WTC11 (cell line): ENCODE data around the gene TAF11L11. TPM values are rescaled to one million over a fixed set of nuclear protein-coding genes. Genes with fewer than 3 reads are reported as not detected.
"Not testable (repeated sequence)": the region's sequence is repeated elsewhere in the genome, so short reads cannot be mapped to it uniquely, and the experiment has no call there.

ENCODE experiments used
- ATAC-seq: fragments of 200-7000 bp; cut with Tn5 transposase; 2 replicates; pipeline ENCODE4 v1.10.0; 2021; ENCODE audit warnings: mild to moderate bottlenecking, moderate library complexity
- Bru-seq: library from RNA; stranded (reverse); fragments of 400-500 nt; gene quantifications from one replicate; lab custom pipeline; 2021; lab: Mats Ljungman, UMichigan
- CTCF ChIA-PET: fragments of 300-600 bp; sonication (Branson Sonifier 250); formaldehyde crosslinking; loops from one replicate; lab custom pipeline; 2021; ENCODE audit warnings: antibody characterized with exemption; lab: Charles Lee
- POLR2A ChIA-PET: fragments of 350-600 bp; sonication (Branson Sonifier 250); formaldehyde crosslinking; loops from one replicate; lab custom pipeline; 2021; ENCODE audit warnings: antibody characterized with exemption; lab: Charles Lee
- DNase-seq: peaks from one replicate; pipeline ENCODE4 v3.0.0; 2021; ENCODE audit warnings: low spot score
- H3K27ac Mint-ChIP-seq: 2 replicates; pipeline ENCODE4 v1.8.0; 2021; ENCODE audit warnings: mixed read lengths
- H3K27me3 Mint-ChIP-seq: 2 replicates; pipeline ENCODE4 v1.8.0; 2021; ENCODE audit warnings: low read depth, mild to moderate bottlenecking, moderate library complexity, mixed read lengths
- H3K36me3 Mint-ChIP-seq: 2 replicates; pipeline ENCODE4 v1.8.0; 2021; ENCODE audit warnings: mixed read lengths
- H3K4me1 Mint-ChIP-seq: 2 replicates; pipeline ENCODE4 v1.8.0; 2022; ENCODE audit warnings: mixed read lengths
- H3K4me3 Mint-ChIP-seq: 2 replicates; pipeline ENCODE4 v1.8.0; 2021; ENCODE audit warnings: mild to moderate bottlenecking, moderate library complexity, mixed read lengths
- H3K9me3 Mint-ChIP-seq: 2 replicates; pipeline ENCODE4 v1.8.0; 2021; ENCODE audit warnings: mixed read lengths
- ATF1 ChIP-seq: sonication (generic); formaldehyde crosslinking; IDR thresholded peaks from 2 replicates; pipeline ENCODE4 v1.8.1; 2023; ENCODE audit warnings: mild to moderate bottlenecking, moderate library complexity, missing genetic modification reagents
- CREB1 ChIP-seq: sonication (generic); formaldehyde crosslinking; IDR thresholded peaks from 2 replicates; pipeline ENCODE4 v1.8.0; 2023; ENCODE audit warnings: mild to moderate bottlenecking, missing genetic modification reagents
- CTCF ChIP-seq: fragments of 200-600 bp; IDR thresholded peaks from 2 replicates; pipeline ENCODE4 v1.8.0; 2022; ENCODE audit warnings: antibody characterized with exemption
- E2F4 ChIP-seq: sonication (generic); formaldehyde crosslinking; IDR thresholded peaks from 2 replicates; pipeline ENCODE4 v1.8.1; 2022; ENCODE audit warnings: low read depth, mild to moderate bottlenecking, moderate library complexity, missing genetic modification reagents, borderline replicate concordance
- FOXJ3 ChIP-seq: sonication (generic); formaldehyde crosslinking; IDR thresholded peaks from 2 replicates; pipeline ENCODE4 v1.9.0; 2021; ENCODE audit warnings: missing genetic modification reagents, mild to moderate bottlenecking, borderline replicate concordance
- FOXP1 ChIP-seq: sonication (generic); formaldehyde crosslinking; IDR thresholded peaks from 2 replicates; pipeline ENCODE4 v1.8.0; 2022; ENCODE audit warnings: missing genetic modification reagents, mild to moderate bottlenecking, moderate library complexity, borderline replicate concordance
- GABPB1 ChIP-seq: sonication (generic); formaldehyde crosslinking; IDR thresholded peaks from 2 replicates; pipeline ENCODE4 v1.8.1; 2023; ENCODE audit warnings: mild to moderate bottlenecking, missing genetic modification reagents
- GRHL2 ChIP-seq: fragments of 250-450 bp; sonication (Bioruptor Pico); IDR thresholded peaks from 2 replicates; pipeline ENCODE4 v1.8.0; 2022; ENCODE audit warnings: mild to moderate bottlenecking, moderate library complexity; ENCODE audit not compliant: insufficient replicate concordance, severe bottlenecking
- NFATC4 ChIP-seq: fragments of 250-450 bp; sonication (Bioruptor Pico); IDR thresholded peaks from 2 replicates; pipeline ENCODE4 v1.9.0; 2021; ENCODE audit warnings: mild to moderate bottlenecking
- SMAD4 ChIP-seq: sonication (generic); formaldehyde crosslinking; IDR thresholded peaks from 2 replicates; pipeline ENCODE4 v1.8.0; 2022; ENCODE audit warnings: mild to moderate bottlenecking, missing genetic modification reagents
- ZMAT4 ChIP-seq: fragments of 250-450 bp; sonication (Bioruptor Pico); IDR thresholded peaks from 2 replicates; pipeline ENCODE4 v1.9.0; 2021; ENCODE audit warnings: mild to moderate bottlenecking
- ZNF121 ChIP-seq: sonication (generic); formaldehyde crosslinking; IDR thresholded peaks from 2 replicates; pipeline ENCODE4 v1.8.0; 2023; ENCODE audit warnings: missing genetic modification reagents
- ZNF396 ChIP-seq: fragments of 250-450 bp; sonication (Bioruptor Pico); IDR thresholded peaks from 2 replicates; pipeline ENCODE4 v1.8.0; 2021; ENCODE audit warnings: mild to moderate bottlenecking, moderate library complexity, borderline replicate concordance
- ZNF532 ChIP-seq: fragments of 250-450 bp; sonication (Bioruptor Pico); IDR thresholded peaks from 2 replicates; pipeline ENCODE4 v1.9.0; 2021; ENCODE audit warnings: mild to moderate bottlenecking, borderline replicate concordance
- long read RNA-seq, 3 experiments: library from RNA in 1 of 3; library from capped mRNA in 1 of 3; library from polyadenylated mRNA in 1 of 3; unstranded in 2 of 3; stranded (forward) in 1 of 3; transcript quantifications; one replicate each; pipeline ENCODE4 v2.0.0, GENCODE V29; 2021
- total RNA-seq: library from RNA; stranded (reverse); gene quantifications from 3 replicates; pipeline ENCODE4 v1.2.3, GENCODE V29; 2021

TAF11L11 gene
- total RNA-seq (not detected in 3 replicates), Bru-seq, nascent RNA (not detected)
- long read RNA-seq, experiment 1: 0 reads
- long read RNA-seq, experiment 2: 0 reads
- long read RNA-seq, experiment 3: 0 reads

- H3K27ac Mint-ChIP-seq, ATAC-seq, H3K4me3 Mint-ChIP-seq, H3K4me1 Mint-ChIP-seq, H3K27me3 Mint-ChIP-seq, CTCF ChIA-PET, H3K36me3 Mint-ChIP-seq, DNase-seq, H3K9me3 Mint-ChIP-seq, POLR2A ChIA-PET: not testable (repeated sequence)
Measured at GRCh38 chr5:17603880-17604279, at the start of gene TAF11L11. TSS of gene TAF11L11 (plus strand) at chr5:17604183.

GRCh38 chr5:17585658-17586057 lies 18.3 kb upstream of the TAF11L11 start, which contains the start of gene TAF11L7:
TSS of gene TAF11L7 (minus strand) at chr5:17585758.
- DNase-seq, H3K4me1 Mint-ChIP-seq, CTCF ChIA-PET, POLR2A ChIA-PET, ATAC-seq, H3K27me3 Mint-ChIP-seq, H3K27ac Mint-ChIP-seq, H3K36me3 Mint-ChIP-seq, H3K9me3 Mint-ChIP-seq, H3K4me3 Mint-ChIP-seq: not testable (repeated sequence)

GRCh38 chr5:17590860-17591259 lies 13.1 kb upstream of the TAF11L11 start, which contains the start of gene TAF11L8:
TSS of gene TAF11L8 (minus strand) at chr5:17590960.
- CTCF ChIA-PET, H3K27me3 Mint-ChIP-seq, H3K9me3 Mint-ChIP-seq, H3K4me1 Mint-ChIP-seq, POLR2A ChIA-PET, DNase-seq, H3K36me3 Mint-ChIP-seq, ATAC-seq, H3K27ac Mint-ChIP-seq, H3K4me3 Mint-ChIP-seq: not testable (repeated sequence)

- H3K4me1 Mint-ChIP-seq, H3K27me3 Mint-ChIP-seq, POLR2A ChIA-PET, ATAC-seq, H3K27ac Mint-ChIP-seq, CTCF ChIA-PET, H3K36me3 Mint-ChIP-seq, H3K9me3 Mint-ChIP-seq, H3K4me3 Mint-ChIP-seq, DNase-seq: not testable (repeated sequence)
Measured at GRCh38 chr5:17594255-17594654, 9.7 kb upstream of the TAF11L11 start, which contains the start of gene TAF11L9. TSS of gene TAF11L9 (minus strand) at chr5:17594394.

- H3K4me3 Mint-ChIP-seq, H3K9me3 Mint-ChIP-seq, POLR2A ChIA-PET, H3K27me3 Mint-ChIP-seq, H3K27ac Mint-ChIP-seq, H3K36me3 Mint-ChIP-seq, ATAC-seq, H3K4me1 Mint-ChIP-seq, DNase-seq, CTCF ChIA-PET: not testable (repeated sequence)
Measured at GRCh38 chr5:17597728-17598127, 6.3 kb upstream of the TAF11L11 start, which contains the start of gene TAF11L10. TSS of gene TAF11L10 (minus strand) at chr5:17597828.

- ChIA-PET POLR2A (no interaction called here), CTCF (no interaction called here)
- Mint-ChIP-seq H3K27me3 (no peaks in the 10 kb centered on the region), H3K9me3 (peaks cover 8% of the 10 kb centered on the region; the same call in 1 of the 2 replicates), H3K36me3 (no peaks in the 10 kb centered on the region), H3K4me3 (no peak overlapping the region), H3K27ac (no peak overlapping the region), H3K4me1 (peaks cover 3% of the 10 kb centered on the region; the same call in 1 of the 2 replicates)
- DNase-seq: no peak
- ATAC-seq: no peak
- no peak for TF ChIP-seq GABPB1 (CRISPR knock-in tag)
- TF ChIP-seq ZNF532 (CRISPR knock-in tag): no peak
- TF ChIP-seq SMAD4 (CRISPR knock-in tag): no peak
- no peak for TF ChIP-seq NFATC4 (CRISPR knock-in tag)
- TF ChIP-seq ZMAT4 (CRISPR knock-in tag): no peak
- TF ChIP-seq ZNF121 (CRISPR knock-in tag): no peak
- no peak for TF ChIP-seq ATF1 (CRISPR knock-in tag)
- TF ChIP-seq FOXJ3 (CRISPR knock-in tag): no peak
- TF ChIP-seq CREB1 (CRISPR knock-in tag): no peak
- no peak for TF ChIP-seq FOXP1 (CRISPR knock-in tag)
- no peak for TF ChIP-seq CTCF
- TF ChIP-seq GRHL2 (CRISPR knock-in tag): no peak
- no peak for TF ChIP-seq E2F4 (CRISPR knock-in tag)
- no peak for TF ChIP-seq ZNF396 (CRISPR knock-in tag)
Measured at GRCh38 chr5:17604951-17605350, 968 bp downstream of the TAF11L11 start.
